Transverse colon (tissue), 4 donors: Measurements from ENCODE around the gene DPH7. TPM values are rescaled to one million over a fixed set of nuclear protein-coding genes. Genes with fewer than 3 reads are reported as not detected.

Experiments used
- DNase-seq: peaks from one replicate; pipeline ENCODE4 v3.0.0-alpha.2; 2019
- H3K27ac ChIP-seq, 4 donors: fragments of 200-600 bp; sonication (generic); 2 replicates each; pipeline ENCODE4 v1.5.1; 2016 to 2018; ENCODE audit warnings: inconsistent platforms in 4 of 4
- H3K27me3 ChIP-seq: fragments of 200-600 bp; sonication (generic); 2 replicates; pipeline ENCODE4 v1.5.1; 2017; ENCODE audit warnings: inconsistent platforms
- H3K36me3 ChIP-seq, 4 donors: fragments of 200-600 bp; sonication (generic); 2 replicates each; pipeline ENCODE4 v1.5.1; 2017 to 2019; ENCODE audit warnings: inconsistent platforms in 4 of 4
- H3K4me1 ChIP-seq, 4 donors: fragments of 200-600 bp; sonication (generic); 2 replicates each; pipeline ENCODE4 v1.5.1; 2017 to 2020; ENCODE audit warnings: inconsistent platforms in 4 of 4
- H3K4me3 ChIP-seq, 4 donors: fragments of 200-600 bp; sonication (generic); 1 replicate in 1 of 4; 2 replicates in 3 of 4; pipeline versions ENCODE4 v1.5.1 to v1.6.1; 2017 to 2019; ENCODE audit warnings: inconsistent platforms in 4 of 4
- H3K9me3 ChIP-seq, 2 donors: fragments of 200-600 bp; sonication (generic); 2 replicates each; pipeline ENCODE4 v1.5.1; 2017 to 2019; ENCODE audit warnings: inconsistent platforms in 2 of 2
- EP300 ChIP-seq: sonication (generic); formaldehyde crosslinking; IDR thresholded peaks from one replicate; pipeline ENCODE4 v1.6.1; 2017; ENCODE audit warnings: antibody characterized with exemption, low read depth
- POLR2A ChIP-seq: fragments of 450-650 bp; IDR thresholded peaks from one replicate; pipeline ENCODE4 v1.6.1; 2016; ENCODE audit warnings: antibody characterized with exemption, mild to moderate bottlenecking, moderate library complexity
- POLR2AphosphoS5 ChIP-seq, 3 donors: sonication (generic); formaldehyde crosslinking; IDR thresholded peaks; one replicate each; pipeline ENCODE4 v1.6.1; 2016; ENCODE audit warnings: antibody characterized with exemption in 3 of 3
- WGBS, 2 donors: methylation state at CpG; one replicate each; pipeline ENCODE4 v1.1.5; 2018; ENCODE audit warnings: low coverage in 1 of 2; 5-methylcytosine and 5-hydroxymethylcytosine counted together
- in situ Hi-C, 4 donors: fragments of 200-750 bp; cut with MboI; loops; one replicate each; pipeline versions ENCODE4 v1.15.0 to v1.15.1; 2017; ENCODE audit warnings: low sequenced_read_pairs in 3 of 4, low pct_ligation_motif_present in 1 of 4, low pct_unique_long_range_greater_than_20kb in 1 of 4
- intact Hi-C: fragments of 100-400 bp; cut with DNase I; formaldehyde crosslinking; loops from one replicate; pipeline ENCODE4 v1.15.1; 2023; ENCODE audit warnings: low total_unique reads
- total RNA-seq, 4 donors: library from RNA; depleted of rRNA; stranded (reverse); fragments of >200 nt; gene quantifications; one replicate each; pipeline ENCODE4 v1.1.0, GENCODE V29; 2016
- TF ChIP-seq, protein P1 (sequence below), 5 experiments: fragments of 200-600 bp in 3 of 5; fragments of 450-650 bp in 2 of 5; sonication (generic) in 3 of 5; IDR thresholded peaks; 1 replicate in 2 of 5; 2 replicates in 3 of 5; pipeline ENCODE4 v1.5.1; 2016 to 2017; ENCODE audit warnings: antibody characterized with exemption in 5 of 5, inconsistent platforms in 3 of 5, mild to moderate bottlenecking in 2 of 5, moderate library complexity in 1 of 5

DPH7 gene
- total RNA-seq, 4 donors from 2014 or later: 28.8 to 53.5 (median 36.6) TPM

DNA sequence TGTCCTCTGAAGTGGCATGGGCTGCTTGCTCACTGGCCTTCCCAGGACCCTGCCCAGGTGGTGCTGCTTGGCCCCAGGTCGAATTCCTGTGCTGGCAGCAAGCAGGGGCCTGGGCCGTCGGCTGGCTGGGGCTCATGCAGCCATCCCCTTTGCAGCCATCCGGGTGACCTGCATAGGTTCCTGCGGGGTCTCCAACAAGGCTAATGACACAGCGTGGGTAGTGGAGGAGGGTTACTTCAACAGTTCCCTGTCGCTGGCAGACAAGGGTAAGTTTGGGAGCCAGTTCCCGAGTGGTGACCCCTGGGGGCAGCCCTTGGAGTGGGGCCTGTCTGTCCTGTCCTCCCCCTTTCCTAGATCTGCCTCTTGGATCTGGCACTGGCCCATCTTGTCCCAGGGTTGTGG lies 34.0 kb upstream of the DPH7 start:
- Histone ChIP-seq H3K36me3 (peaks cover 0 to 6% (median 0%) of the 10 kb centered on the region in 4 donors), H3K27ac (peak overlapping the region; percentile 88 to 92 (median 92)), H3K4me1 (peaks cover 29 to 42% (median 35%) of the 10 kb centered on the region in 4 donors), H3K4me3 (no peak overlapping the region), H3K27me3 (no peaks in the 10 kb centered on the region), H3K9me3 (no peaks in the 10 kb centered on the region)
- DNase-seq: no peak
- WGBS, 2 donors: 66% methylated on average over 8 of the region's 8 CpGs; no CpG with 5 or more reads in 1 of the 2 donors
- in situ Hi-C loops: no loop called here
- intact Hi-C loops: no loop called here
- no peak for TF ChIP-seq POLR2A
- TF ChIP-seq POLR2AphosphoS5 (IDR thresholded peaks at IDR 0.05): no peak
- TF ChIP-seq, protein P1, sequence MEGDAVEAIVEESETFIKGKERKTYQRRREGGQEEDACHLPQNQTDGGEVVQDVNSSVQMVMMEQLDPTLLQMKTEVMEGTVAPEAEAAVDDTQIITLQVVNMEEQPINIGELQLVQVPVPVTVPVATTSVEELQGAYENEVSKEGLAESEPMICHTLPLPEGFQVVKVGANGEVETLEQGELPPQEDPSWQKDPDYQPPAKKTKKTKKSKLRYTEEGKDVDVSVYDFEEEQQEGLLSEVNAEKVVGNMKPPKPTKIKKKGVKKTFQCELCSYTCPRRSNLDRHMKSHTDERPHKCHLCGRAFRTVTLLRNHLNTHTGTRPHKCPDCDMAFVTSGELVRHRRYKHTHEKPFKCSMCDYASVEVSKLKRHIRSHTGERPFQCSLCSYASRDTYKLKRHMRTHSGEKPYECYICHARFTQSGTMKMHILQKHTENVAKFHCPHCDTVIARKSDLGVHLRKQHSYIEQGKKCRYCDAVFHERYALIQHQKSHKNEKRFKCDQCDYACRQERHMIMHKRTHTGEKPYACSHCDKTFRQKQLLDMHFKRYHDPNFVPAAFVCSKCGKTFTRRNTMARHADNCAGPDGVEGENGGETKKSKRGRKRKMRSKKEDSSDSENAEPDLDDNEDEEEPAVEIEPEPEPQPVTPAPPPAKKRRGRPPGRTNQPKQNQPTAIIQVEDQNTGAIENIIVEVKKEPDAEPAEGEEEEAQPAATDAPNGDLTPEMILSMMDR (IDR thresholded peaks at IDR 0.05): no peak

DNA sequence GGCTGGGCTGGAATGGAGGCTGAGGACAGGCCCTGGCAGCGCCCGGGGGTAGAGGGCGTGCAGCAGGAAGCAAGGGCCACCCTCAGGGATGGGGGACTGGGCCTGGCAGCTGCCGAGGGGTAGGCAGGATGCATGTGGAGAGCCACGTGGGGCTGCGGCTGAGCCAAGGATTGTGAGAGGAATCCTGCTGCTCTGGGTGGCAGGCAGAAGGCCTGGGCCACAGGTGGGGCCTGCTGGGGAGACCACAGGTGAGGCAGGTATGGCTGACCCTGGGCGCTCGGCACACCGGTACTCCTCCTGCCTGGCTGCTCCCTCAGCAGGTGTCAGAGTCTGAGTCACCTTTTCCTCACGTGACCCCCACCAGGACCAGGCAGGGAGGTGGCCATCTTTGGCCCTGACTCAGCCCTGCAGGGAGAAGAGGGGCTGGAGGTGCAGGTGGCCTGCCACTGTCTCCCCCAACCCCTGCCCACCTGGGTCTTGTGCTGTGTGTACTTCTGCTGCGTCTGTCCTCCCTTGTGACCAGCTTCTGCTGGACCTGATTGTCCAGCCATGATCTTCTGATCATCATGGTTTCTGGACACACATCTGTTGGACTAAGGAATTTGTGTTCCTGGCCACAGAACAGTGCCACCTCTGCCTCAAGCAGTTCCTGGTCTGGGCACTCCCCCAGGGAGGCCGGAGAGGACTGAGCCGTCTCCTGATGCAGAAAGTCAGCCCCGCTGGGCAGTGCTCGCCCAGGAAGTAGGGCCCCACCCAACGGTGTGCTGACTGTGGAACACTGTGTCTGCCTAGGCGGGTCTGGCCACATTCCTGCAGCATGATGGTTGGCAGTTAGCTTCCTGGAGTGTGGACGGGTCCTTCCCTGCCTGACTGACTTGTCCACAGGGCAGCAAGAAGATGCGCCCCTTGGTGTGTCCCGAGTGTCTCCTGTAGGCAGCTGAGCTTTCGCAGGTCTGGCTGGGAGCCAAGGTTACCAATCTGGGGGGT lies 33.2 kb upstream of the DPH7 start:
- 32 to 36% methylated on average over 3 to 21 of the region's 21 CpGs for WGBS, 2 donors
- Histone ChIP-seq H3K27me3 (no peaks in the 10 kb centered on the region), H3K36me3 (peaks cover 0 to 6% (median 0%) of the 10 kb centered on the region in 4 donors), H3K4me1 (peaks cover 27 to 43% (median 36%) of the 10 kb centered on the region in 4 donors), H3K9me3 (no peaks in the 10 kb centered on the region), H3K4me3 (no peak overlapping the region), H3K27ac (peak overlapping the region; percentile 88 to 92 (median 92))
- intact Hi-C loops (no loop called here), in situ Hi-C loops (no loop called here)
- DNase-seq: peak; percentile 94
- TF ChIP-seq, protein P1 (IDR thresholded peaks at IDR 0.05): no peak
- peak; percentile 89 for TF ChIP-seq POLR2A
- peak; percentile 91 for TF ChIP-seq EP300
- TF ChIP-seq POLR2AphosphoS5 (IDR thresholded peaks at IDR 0.05): peak; percentile 24 to 91 (median 90)

GRCh38 chr9:137610944-137611343 lies 32.2 kb upstream of the DPH7 start:
- Histone ChIP-seq H3K9me3 (no peaks in the 10 kb centered on the region), H3K27me3 (no peaks in the 10 kb centered on the region), H3K4me3 (no peak overlapping the region), H3K36me3 (peaks cover 0 to 6% (median 0%) of the 10 kb centered on the region in 4 donors), H3K4me1 (peaks cover 33 to 52% (median 45%) of the 10 kb centered on the region in 4 donors), H3K27ac (peak overlapping the region; percentile 88 to 92 (median 92))
- TF ChIP-seq POLR2AphosphoS5 (IDR thresholded peaks at IDR 0.05) (no peak), EP300 (no peak)
- TF ChIP-seq, protein P1 (IDR thresholded peaks at IDR 0.05): no peak
- in situ Hi-C loops: no loop called here
- DNase-seq: no peak
- WGBS, 2 donors: 84% methylated on average over 6 of the region's 6 CpGs; no CpG with 5 or more reads in 1 of the 2 donors
- intact Hi-C loops: no loop called here

DNA sequence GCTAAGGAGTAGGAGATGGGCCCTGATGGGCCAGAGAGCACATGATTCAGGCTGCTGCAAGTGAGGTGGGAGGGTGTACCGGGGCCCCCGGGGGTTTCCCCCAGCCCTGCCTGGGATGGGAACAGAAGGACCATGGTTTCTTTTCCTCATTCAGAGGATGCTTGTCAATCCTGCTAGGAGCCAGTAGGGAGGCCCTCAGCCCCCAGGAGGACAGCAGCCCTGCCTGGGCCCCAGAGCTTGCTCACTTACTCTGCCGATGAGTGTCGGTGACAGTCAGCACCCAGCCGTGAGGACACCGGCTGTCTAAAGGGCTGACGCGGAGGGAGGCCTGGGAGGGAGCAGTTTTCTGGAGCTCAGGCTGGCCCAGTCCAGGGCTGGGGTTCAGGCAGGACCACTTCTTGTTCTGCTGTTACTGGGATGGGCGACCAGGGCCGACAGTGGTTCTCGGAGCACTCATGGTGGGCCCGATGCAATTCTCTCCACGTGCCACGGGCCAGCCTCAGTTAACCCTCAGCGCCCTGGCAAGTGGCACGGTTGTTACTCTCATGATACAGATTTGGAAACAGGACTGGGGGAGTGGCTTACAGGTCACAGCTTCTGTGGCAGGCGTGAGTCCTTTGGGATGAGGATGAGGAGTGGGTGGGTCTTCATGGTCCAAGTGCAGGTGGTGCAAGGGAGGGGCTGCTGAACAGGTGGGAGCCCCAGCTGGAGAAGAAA lies 28.6 kb upstream of the DPH7 start:
- DNase-seq: no peak
- Histone ChIP-seq H3K27me3 (no peaks in the 10 kb centered on the region), H3K4me1 (peaks cover 27 to 45% (median 43%) of the 10 kb centered on the region in 4 donors), H3K36me3 (no peaks in the 10 kb centered on the region), H3K27ac (peak overlapping the region; percentile 92 to 95 (median 94)), H3K4me3 (peak overlapping the region in 3 of 4 donors; percentile 62 to 94 (median 90)), H3K9me3 (no peaks in the 10 kb centered on the region)
- 30 to 67% methylated on average over 1 to 17 of the region's 17 CpGs for WGBS, 2 donors
- TF ChIP-seq, protein P1 (IDR thresholded peaks at IDR 0.05): no peak
- TF ChIP-seq EP300: no peak
- TF ChIP-seq POLR2A: no peak
- no peak for TF ChIP-seq POLR2AphosphoS5 (IDR thresholded peaks at IDR 0.05)
- intact Hi-C loops (no loop called here), in situ Hi-C loops (no loop called here)
